HCT116 (cell line): ENCODE measurements around the gene ZFYVE19.

Source experiments
- ATF3 ChIP-seq: IDR thresholded peaks from 2 replicates; pipeline ENCODE4 v1.6.1; 2012
- TF ChIP-seq, protein P1 (sequence below): IDR thresholded peaks from 2 replicates; pipeline ENCODE4 v1.6.1; 2012
- TF ChIP-seq, protein P2 (sequence below), 3 experiments: fragments of 200-600 bp in 1 of 3; sonication (generic) in 1 of 3; IDR thresholded peaks in 2 of 3; conservative IDR thresholded peaks in 1 of 3; 2 replicates each; pipeline ENCODE4 v1.5.1; 2012 to 2017; ENCODE audit warnings: low read depth in 2 of 3, low read length in 2 of 3, antibody characterized with exemption in 1 of 3, borderline replicate concordance in 1 of 3, control low read depth in 1 of 3, mild to moderate bottlenecking in 1 of 3, mixed read lengths in 1 of 3, mixed run types in 1 of 3, moderate library complexity in 1 of 3; ENCODE audit not compliant: insufficient read depth in 1 of 3

- TF ChIP-seq, protein P1, sequence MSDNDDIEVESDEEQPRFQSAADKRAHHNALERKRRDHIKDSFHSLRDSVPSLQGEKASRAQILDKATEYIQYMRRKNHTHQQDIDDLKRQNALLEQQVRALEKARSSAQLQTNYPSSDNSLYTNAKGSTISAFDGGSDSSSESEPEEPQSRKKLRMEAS = no peak
- TF ChIP-seq ATF3 = no peak
- TF ChIP-seq, protein P2, sequence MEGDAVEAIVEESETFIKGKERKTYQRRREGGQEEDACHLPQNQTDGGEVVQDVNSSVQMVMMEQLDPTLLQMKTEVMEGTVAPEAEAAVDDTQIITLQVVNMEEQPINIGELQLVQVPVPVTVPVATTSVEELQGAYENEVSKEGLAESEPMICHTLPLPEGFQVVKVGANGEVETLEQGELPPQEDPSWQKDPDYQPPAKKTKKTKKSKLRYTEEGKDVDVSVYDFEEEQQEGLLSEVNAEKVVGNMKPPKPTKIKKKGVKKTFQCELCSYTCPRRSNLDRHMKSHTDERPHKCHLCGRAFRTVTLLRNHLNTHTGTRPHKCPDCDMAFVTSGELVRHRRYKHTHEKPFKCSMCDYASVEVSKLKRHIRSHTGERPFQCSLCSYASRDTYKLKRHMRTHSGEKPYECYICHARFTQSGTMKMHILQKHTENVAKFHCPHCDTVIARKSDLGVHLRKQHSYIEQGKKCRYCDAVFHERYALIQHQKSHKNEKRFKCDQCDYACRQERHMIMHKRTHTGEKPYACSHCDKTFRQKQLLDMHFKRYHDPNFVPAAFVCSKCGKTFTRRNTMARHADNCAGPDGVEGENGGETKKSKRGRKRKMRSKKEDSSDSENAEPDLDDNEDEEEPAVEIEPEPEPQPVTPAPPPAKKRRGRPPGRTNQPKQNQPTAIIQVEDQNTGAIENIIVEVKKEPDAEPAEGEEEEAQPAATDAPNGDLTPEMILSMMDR (IDR thresholded peaks at IDR 0.05 in 2 of 3, conservative IDR thresholded peaks at IDR 0.05 in 1 of 3; ENCODE audit: borderline replicate concordance in 1 of 3, insufficient read depth in 1 of 3, low read depth in 2 of 3, low read length in 2 of 3) = no peak
Measured at GRCh38 chr15:40785814-40786213, 21.1 kb upstream of the ZFYVE19 start.
